HG02610 (cell line): Measurements from ENCODE around the gene TRMT5.
A peak's percentile ranks its signal among the peaks of the same experiment; 100 is the strongest.

Source experiments
- ATAC-seq: cut with Tn5 transposase; IDR thresholded peaks from one replicate; pipeline ENCODE4 v1.9.1; 2021; ENCODE audit warnings: mild to moderate bottlenecking, moderate library complexity; ENCODE audit not compliant: unreplicated experiment

Gene TRMT5

DNA sequence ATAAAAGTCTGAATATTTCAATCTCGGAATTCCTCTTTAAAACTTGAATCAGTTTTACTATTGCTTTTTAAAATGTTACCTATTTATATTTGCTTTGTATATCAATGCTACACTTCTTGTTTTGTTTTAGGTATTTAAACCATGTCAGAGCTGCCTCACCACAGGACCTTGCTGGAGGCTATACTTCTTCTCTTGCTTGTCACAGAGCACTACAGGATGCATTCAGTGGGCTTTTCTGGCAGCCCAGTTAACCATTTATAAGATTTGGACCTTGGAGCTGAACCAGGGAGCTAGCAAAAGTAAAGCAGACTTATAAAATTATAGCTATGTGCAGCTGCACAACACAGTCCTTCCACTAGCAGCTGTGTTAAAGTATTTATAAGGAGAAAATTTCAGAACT is 12.8 kb downstream of the TRMT5 start:
- ATAC-seq: no peak

GRCh38 chr14:60965402-60965801 is 15.5 kb downstream of the TRMT5 start:
- no peak for ATAC-seq

- ATAC-seq: no peak
These were observed 16.0 kb downstream of the TRMT5 start for GRCh38 chr14:60964904-60965303.

- ATAC-seq: no peak
These were observed 17.1 kb downstream of the TRMT5 start for GRCh38 chr14:60963761-60964160.

DNA sequence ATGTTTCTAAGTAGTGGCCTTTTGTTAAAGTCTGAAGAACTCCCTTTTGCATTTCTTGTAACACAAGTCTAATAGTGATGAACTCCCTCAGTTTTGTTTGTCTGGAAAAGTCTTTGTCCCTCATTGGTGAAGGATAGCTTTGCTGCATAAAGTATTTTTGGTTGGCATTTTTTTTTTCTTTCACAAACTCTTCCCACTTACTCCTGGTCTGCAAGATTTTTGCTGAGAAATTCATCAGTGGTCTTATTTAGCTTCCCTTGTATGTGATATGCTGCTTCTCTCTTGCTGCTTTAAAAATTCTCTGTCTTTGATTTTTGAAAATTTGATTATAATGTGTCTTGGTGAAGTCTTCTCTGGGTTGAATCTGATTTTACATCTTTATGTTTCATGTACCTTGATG is 22.7 kb downstream of the TRMT5 start:
- ATAC-seq: no peak

GRCh38 chr14:60956632-60957031 is 24.2 kb downstream of the TRMT5 start:
- ATAC-seq: no peak

DNA sequence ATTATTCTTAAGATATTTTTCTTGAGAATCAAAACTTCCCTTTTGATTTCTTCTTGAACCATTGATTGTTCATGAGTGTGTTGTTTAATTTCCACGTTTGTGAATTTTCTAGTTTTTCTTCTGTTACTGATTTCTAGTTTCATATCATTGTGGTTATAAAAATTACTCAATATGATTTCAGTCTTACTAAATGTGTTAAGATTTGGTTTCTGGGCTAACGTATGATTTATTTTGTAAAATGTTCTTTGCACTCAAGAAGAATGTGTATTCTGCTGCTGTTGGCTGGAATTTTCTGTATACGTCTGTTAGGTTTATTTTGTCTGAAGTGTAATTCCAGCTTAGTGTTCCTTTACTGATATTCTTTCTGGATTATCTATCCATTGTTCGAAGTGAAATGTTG is 24.7 kb downstream of the TRMT5 start:
- no peak for ATAC-seq

- no peak for ATAC-seq
These were observed 29.0 kb downstream of the TRMT5 start for GRCh38 chr14:60951776-60952435.

DNA sequence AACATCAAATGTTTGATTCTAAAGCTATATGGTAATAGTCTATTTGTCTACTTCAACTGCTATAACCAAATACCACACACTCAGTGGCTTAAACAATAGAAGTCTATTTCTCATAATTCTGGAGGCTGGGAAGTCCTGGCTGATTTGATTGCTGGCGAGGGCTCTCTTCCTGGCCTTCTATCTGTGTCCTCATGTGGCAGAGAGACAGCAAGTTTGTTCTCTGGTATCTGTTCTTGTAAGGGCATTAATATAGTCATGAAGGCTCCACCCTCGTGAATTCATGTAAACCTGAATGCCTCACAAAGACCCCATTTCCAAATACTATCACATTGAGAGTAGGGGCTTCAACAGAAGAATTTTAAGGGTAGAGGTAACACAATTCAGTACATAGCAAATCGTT is 34.1 kb downstream of the TRMT5 start:
- no peak for ATAC-seq

DNA sequence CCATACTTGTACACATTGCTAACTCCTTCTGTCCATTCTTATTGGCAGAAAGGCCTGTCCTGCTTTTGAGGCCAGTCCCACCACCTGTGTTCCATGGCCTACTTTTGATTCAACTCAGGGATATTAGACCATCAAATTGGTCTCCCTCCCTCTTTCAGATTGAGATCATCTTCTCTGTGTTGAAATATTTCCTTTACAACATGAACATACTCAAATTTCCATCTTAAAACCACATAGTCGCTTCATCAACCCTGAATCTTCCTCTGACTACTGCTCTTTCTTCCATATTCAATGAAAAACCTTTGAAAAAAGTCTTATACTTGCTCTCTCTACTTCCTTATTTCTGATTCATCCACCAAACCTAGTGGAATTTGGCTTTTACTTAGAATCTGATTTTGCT is 34.9 kb downstream of the TRMT5 start:
- ATAC-seq: no peak

GRCh38 chr14:60944204-60944603 is 36.7 kb downstream of the TRMT5 start:
- ATAC-seq: no peak

DNA sequence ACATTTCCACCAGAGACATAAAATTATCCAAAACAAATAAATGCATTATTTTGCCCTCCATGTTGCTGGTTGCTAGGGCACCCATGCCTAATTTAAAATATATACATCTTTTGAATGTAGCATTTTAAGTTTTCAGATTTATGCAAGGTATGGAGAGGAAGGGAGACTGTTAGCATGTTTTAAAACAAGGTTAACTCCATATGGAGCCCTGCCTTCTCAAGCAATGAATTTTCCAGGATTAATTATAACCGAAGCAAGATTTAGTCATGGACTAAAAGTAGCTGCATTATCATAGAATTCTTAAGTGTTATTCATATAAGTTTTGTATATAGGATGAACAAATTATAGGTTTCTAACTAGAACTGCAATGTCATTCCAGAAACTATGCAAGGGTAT is 37.2 kb downstream of the TRMT5 start:
- ATAC-seq: no peak

DNA sequence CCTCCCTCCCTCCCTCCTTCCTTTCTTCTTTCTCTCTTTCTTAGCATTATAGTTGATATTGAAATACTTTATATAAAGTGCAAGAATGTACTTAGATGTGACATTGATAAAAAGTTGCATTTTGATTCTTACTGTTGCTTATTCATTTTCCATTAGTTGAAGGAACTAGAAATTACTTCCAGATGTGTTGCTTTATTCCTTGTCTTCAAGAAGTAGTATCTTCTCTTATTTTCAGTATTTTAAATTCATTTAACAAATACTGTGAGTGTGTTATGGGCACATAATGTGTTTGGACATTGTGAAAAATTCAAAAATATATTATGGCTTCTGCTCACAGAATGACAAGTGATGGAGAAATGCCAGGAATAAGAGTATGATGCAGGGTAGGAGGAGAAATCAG is 45.6 kb downstream of the TRMT5 start:
- ATAC-seq: no peak

GRCh38 chr14:60933920-60934655 is 46.8 kb downstream of the TRMT5 start:
- ATAC-seq: no peak

GRCh38 chr14:60931218-60931617 is 49.7 kb downstream of the TRMT5 start:
- no peak for ATAC-seq

GRCh38 chr14:60926002-60926401 is 54.9 kb downstream of the TRMT5 start:
- peak; percentile 99 for ATAC-seq

- ATAC-seq: no peak
These were observed 55.6 kb downstream of the TRMT5 start for GRCh38 chr14:60925286-60925685.

DNA sequence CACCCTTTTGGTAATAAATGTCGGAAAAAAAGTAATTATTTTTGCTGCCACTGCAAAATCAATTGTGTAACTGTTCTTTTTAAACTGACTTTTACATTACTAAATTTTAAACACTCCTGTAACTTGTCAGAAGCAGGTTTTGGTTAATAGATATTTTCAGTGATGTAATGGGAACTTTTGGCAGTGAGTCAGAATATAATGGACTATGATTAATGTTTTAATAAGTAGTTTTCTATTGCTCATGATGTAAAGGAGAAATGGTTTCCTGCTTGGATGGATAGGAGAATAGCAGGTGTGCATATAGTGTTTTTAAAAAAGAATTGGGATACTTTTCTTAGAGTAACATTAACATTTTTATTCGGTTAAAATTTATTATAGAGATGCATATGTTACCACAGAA is 58.8 kb downstream of the TRMT5 start:
- no peak for ATAC-seq
